Activated T-helper 1 cell treated with anti-CD3 and anti-CD28 coated beads, Interleukin-12 subunit alpha, Interleukin-12 subunit beta, Interleukin-2, Interleukin-4 antibody, amounts not matched to agents 30 ng/mL and 10 ng/mL and 1 ng/mL, durations not matched to agents 14 hours and 24 hours and 36 hours (primary cell): ENCODE measurements around the gene CHN1. TPM values are rescaled to one million over a fixed set of nuclear protein-coding genes. Genes with fewer than 3 reads are reported as not detected.

ENCODE experiments used
- DNase-seq: peaks from one replicate; pipeline ENCODE4 v3.0.0; 2021; ENCODE audit warnings: low spot score
- H3K27ac Mint-ChIP-seq: one replicate; pipeline ENCODE4 v1.8.0; 2021; ENCODE audit warnings: mild to moderate bottlenecking, mixed read lengths
- H3K27me3 Mint-ChIP-seq: one replicate; pipeline ENCODE4 v1.8.0; 2022; ENCODE audit warnings: mild to moderate bottlenecking, moderate library complexity, mixed read lengths; ENCODE audit not compliant: insufficient read depth
- H3K36me3 Mint-ChIP-seq: one replicate; pipeline ENCODE4 v1.8.0; 2021; ENCODE audit warnings: low read depth, mixed read lengths
- H3K4me1 Mint-ChIP-seq: one replicate; pipeline ENCODE4 v1.8.0; 2021; ENCODE audit warnings: low read depth, mixed read lengths
- H3K4me3 Mint-ChIP-seq: one replicate; pipeline ENCODE4 v1.8.0; 2021; ENCODE audit warnings: mild to moderate bottlenecking, moderate library complexity, mixed read lengths
- H3K9me3 Mint-ChIP-seq: one replicate; pipeline ENCODE4 v1.8.0; 2021; ENCODE audit warnings: mixed read lengths
- intact Hi-C: fragments of 100-400 bp; cut with micrococcal nuclease; formaldehyde crosslinking; loops from one replicate; pipeline ENCODE4 v1.15.1; 2024
- total RNA-seq: library from RNA; stranded (reverse); gene quantifications from 2 replicates; pipeline ENCODE4 v1.2.3, GENCODE V29; 2022

The CHN1 gene
- total RNA-seq, 1 donor from 2014 or later = 3.4 TPM

- Mint-ChIP-seq H3K9me3 (no peaks in the 10 kb centered on the region), H3K4me1 (no peaks in the 10 kb centered on the region), H3K36me3 (no peaks in the 10 kb centered on the region), H3K27me3 (peaks cover 19% of the 10 kb centered on the region), H3K4me3 (no peak overlapping the region), H3K27ac (no peak overlapping the region)
- intact Hi-C loops = no loop called here
- no peak for DNase-seq
These were observed 23.9 kb downstream of the CHN1 start for GRCh38 chr2:174981331-174981730.

GRCh38 chr2:174979996-174980395 lies 25.2 kb downstream of the CHN1 start:
- Mint-ChIP-seq H3K9me3 (no peaks in the 10 kb centered on the region), H3K27me3 (peaks cover 19% of the 10 kb centered on the region), H3K4me3 (no peak overlapping the region), H3K36me3 (no peaks in the 10 kb centered on the region), H3K4me1 (no peaks in the 10 kb centered on the region), H3K27ac (no peak overlapping the region)
- intact Hi-C loops = no loop called here
- no peak for DNase-seq

GRCh38 chr2:174977364-174977763 lies 27.8 kb downstream of the CHN1 start:
- Mint-ChIP-seq H3K4me3 (no peak overlapping the region), H3K36me3 (no peaks in the 10 kb centered on the region), H3K9me3 (no peaks in the 10 kb centered on the region), H3K27ac (no peak overlapping the region), H3K27me3 (peaks cover 18% of the 10 kb centered on the region), H3K4me1 (no peaks in the 10 kb centered on the region)
- intact Hi-C loops = no loop called here
- DNase-seq = no peak

GRCh38 chr2:174974131-174974530 lies 31.1 kb downstream of the CHN1 start:
- H3K27me3 Mint-ChIP-seq = peaks cover 8% of the 10 kb centered on the region
- H3K9me3 Mint-ChIP-seq = no peaks in the 10 kb centered on the region
- no peak overlapping the region for H3K27ac Mint-ChIP-seq
- DNase-seq = no peak
- intact Hi-C loops = no loop called here
- no peaks in the 10 kb centered on the region for H3K36me3 Mint-ChIP-seq
- no peak overlapping the region for H3K4me3 Mint-ChIP-seq
- H3K4me1 Mint-ChIP-seq = no peaks in the 10 kb centered on the region

GRCh38 chr2:174972924-174973323 lies 32.3 kb downstream of the CHN1 start:
- Mint-ChIP-seq H3K4me1 (no peaks in the 10 kb centered on the region), H3K27me3 (peaks cover 5% of the 10 kb centered on the region), H3K4me3 (no peak overlapping the region), H3K36me3 (no peaks in the 10 kb centered on the region), H3K9me3 (no peaks in the 10 kb centered on the region), H3K27ac (no peak overlapping the region)
- DNase-seq = no peak
- intact Hi-C loops = no loop called here

- H3K27me3 Mint-ChIP-seq = peaks cover 5% of the 10 kb centered on the region
- intact Hi-C loops = no loop called here
- H3K4me1 Mint-ChIP-seq = no peaks in the 10 kb centered on the region
- H3K4me3 Mint-ChIP-seq = no peak overlapping the region
- H3K9me3 Mint-ChIP-seq = no peaks in the 10 kb centered on the region
- DNase-seq = no peak
- no peaks in the 10 kb centered on the region for H3K36me3 Mint-ChIP-seq
- no peak overlapping the region for H3K27ac Mint-ChIP-seq
These were observed 33.1 kb downstream of the CHN1 start for GRCh38 chr2:174971868-174972781.

GRCh38 chr2:174970092-174970491 lies 35.1 kb downstream of the CHN1 start:
- no peak for DNase-seq
- H3K4me1 Mint-ChIP-seq = peaks cover 12% of the 10 kb centered on the region
- H3K27ac Mint-ChIP-seq = no peak overlapping the region
- H3K27me3 Mint-ChIP-seq = peaks cover 5% of the 10 kb centered on the region
- H3K9me3 Mint-ChIP-seq = no peaks in the 10 kb centered on the region
- no peaks in the 10 kb centered on the region for H3K36me3 Mint-ChIP-seq
- H3K4me3 Mint-ChIP-seq = no peak overlapping the region
- intact Hi-C loops = no loop called here

GRCh38 chr2:174969091-174969734 lies 36.0 kb downstream of the CHN1 start:
- H3K36me3 Mint-ChIP-seq = no peaks in the 10 kb centered on the region
- H3K27ac Mint-ChIP-seq = no peak overlapping the region
- H3K9me3 Mint-ChIP-seq = no peaks in the 10 kb centered on the region
- no peak overlapping the region for H3K4me3 Mint-ChIP-seq
- H3K27me3 Mint-ChIP-seq = peaks cover 5% of the 10 kb centered on the region
- intact Hi-C loops = no loop called here
- H3K4me1 Mint-ChIP-seq = peaks cover 12% of the 10 kb centered on the region
- DNase-seq = no peak

- no peak overlapping the region for H3K27ac Mint-ChIP-seq
- no peaks in the 10 kb centered on the region for H3K9me3 Mint-ChIP-seq
- H3K4me1 Mint-ChIP-seq = peaks cover 16% of the 10 kb centered on the region
- no peaks in the 10 kb centered on the region for H3K36me3 Mint-ChIP-seq
- H3K4me3 Mint-ChIP-seq = no peak overlapping the region
- DNase-seq = no peak
- no peaks in the 10 kb centered on the region for H3K27me3 Mint-ChIP-seq
- intact Hi-C loops = no loop called here
These were observed 37.4 kb downstream of the CHN1 start for GRCh38 chr2:174967691-174968260.

- Mint-ChIP-seq H3K27me3 (no peaks in the 10 kb centered on the region), H3K9me3 (no peaks in the 10 kb centered on the region), H3K4me3 (no peak overlapping the region), H3K27ac (no peak overlapping the region), H3K36me3 (no peaks in the 10 kb centered on the region), H3K4me1 (peaks cover 16% of the 10 kb centered on the region)
- intact Hi-C loops = no loop called here
- DNase-seq = no peak
These were observed 38.1 kb downstream of the CHN1 start for GRCh38 chr2:174967086-174967485.

GRCh38 chr2:174965992-174966744 lies 39.0 kb downstream of the CHN1 start:
- H3K27me3 Mint-ChIP-seq = no peaks in the 10 kb centered on the region
- H3K4me1 Mint-ChIP-seq = peaks cover 16% of the 10 kb centered on the region
- no peaks in the 10 kb centered on the region for H3K9me3 Mint-ChIP-seq
- no peak overlapping the region for H3K4me3 Mint-ChIP-seq
- no peak overlapping the region for H3K27ac Mint-ChIP-seq
- DNase-seq = no peak
- H3K36me3 Mint-ChIP-seq = no peaks in the 10 kb centered on the region
- intact Hi-C loops = no loop called here

- no peak for DNase-seq
- peaks cover 16% of the 10 kb centered on the region for H3K4me1 Mint-ChIP-seq
- no peaks in the 10 kb centered on the region for H3K27me3 Mint-ChIP-seq
- H3K9me3 Mint-ChIP-seq = no peaks in the 10 kb centered on the region
- no peak overlapping the region for H3K27ac Mint-ChIP-seq
- intact Hi-C loops = no loop called here
- H3K36me3 Mint-ChIP-seq = no peaks in the 10 kb centered on the region
- no peak overlapping the region for H3K4me3 Mint-ChIP-seq
These were observed 39.6 kb downstream of the CHN1 start for GRCh38 chr2:174965551-174965950.

GRCh38 chr2:174964404-174964803 lies 40.8 kb downstream of the CHN1 start:
- no peak for DNase-seq
- Mint-ChIP-seq H3K4me1 (peaks cover 16% of the 10 kb centered on the region), H3K27me3 (peaks cover 3% of the 10 kb centered on the region), H3K36me3 (no peaks in the 10 kb centered on the region), H3K27ac (no peak overlapping the region), H3K4me3 (no peak overlapping the region), H3K9me3 (no peaks in the 10 kb centered on the region)
- intact Hi-C loops = no loop called here
